B cell (primary cell): ENCODE measurements around the gene ASAP3.

Experiments
- EZH2 ChIP-seq: IDR thresholded peaks from 2 replicates; pipeline ENCODE4 v1.6.1; 2012; ENCODE audit warnings: borderline replicate concordance, low read depth, mild to moderate bottlenecking, moderate library complexity, low read length; ENCODE audit not compliant: insufficient read depth, poor library complexity, severe bottlenecking
- TF ChIP-seq, protein P1 (sequence below): fragments of 200-600 bp; IDR thresholded peaks from one replicate; pipeline ENCODE4 v1.8.0; 2022; ENCODE audit warnings: antibody characterized with exemption, mild to moderate bottlenecking

DNA sequence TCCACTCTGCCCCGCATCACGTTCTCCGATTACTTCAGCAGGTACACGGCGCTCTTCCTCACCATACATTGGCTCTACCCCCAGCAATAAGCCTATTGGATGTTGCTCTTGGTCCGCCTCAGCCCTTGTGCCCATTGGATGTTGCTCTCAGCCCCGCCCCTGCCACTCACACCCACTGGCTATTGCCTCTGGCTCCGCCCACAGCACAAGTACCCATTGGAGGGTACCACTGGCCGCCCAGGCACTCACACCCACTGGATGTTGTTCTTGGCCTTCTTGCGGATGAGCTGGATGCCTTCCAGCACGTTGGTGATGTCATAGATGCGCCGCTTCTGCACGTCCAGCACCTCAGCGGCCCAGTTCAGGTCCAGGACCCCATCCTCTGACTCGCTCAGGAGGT lies 37.6 kb upstream of the ASAP3 start:
- TF ChIP-seq, protein P1, sequence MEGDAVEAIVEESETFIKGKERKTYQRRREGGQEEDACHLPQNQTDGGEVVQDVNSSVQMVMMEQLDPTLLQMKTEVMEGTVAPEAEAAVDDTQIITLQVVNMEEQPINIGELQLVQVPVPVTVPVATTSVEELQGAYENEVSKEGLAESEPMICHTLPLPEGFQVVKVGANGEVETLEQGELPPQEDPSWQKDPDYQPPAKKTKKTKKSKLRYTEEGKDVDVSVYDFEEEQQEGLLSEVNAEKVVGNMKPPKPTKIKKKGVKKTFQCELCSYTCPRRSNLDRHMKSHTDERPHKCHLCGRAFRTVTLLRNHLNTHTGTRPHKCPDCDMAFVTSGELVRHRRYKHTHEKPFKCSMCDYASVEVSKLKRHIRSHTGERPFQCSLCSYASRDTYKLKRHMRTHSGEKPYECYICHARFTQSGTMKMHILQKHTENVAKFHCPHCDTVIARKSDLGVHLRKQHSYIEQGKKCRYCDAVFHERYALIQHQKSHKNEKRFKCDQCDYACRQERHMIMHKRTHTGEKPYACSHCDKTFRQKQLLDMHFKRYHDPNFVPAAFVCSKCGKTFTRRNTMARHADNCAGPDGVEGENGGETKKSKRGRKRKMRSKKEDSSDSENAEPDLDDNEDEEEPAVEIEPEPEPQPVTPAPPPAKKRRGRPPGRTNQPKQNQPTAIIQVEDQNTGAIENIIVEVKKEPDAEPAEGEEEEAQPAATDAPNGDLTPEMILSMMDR, result no peak
- TF ChIP-seq EZH2, result no peak
